Astrocyte (in vitro differentiated cells and primary cell): ENCODE data around the gene RPL5.

Source experiments
- EZH2 ChIP-seq: IDR thresholded peaks from 2 replicates; pipeline ENCODE4 v1.6.1; 2012; ENCODE audit warnings: mild to moderate bottlenecking, low read length, inconsistent platforms; ENCODE audit not compliant: insufficient read depth
- TF ChIP-seq, protein P1 (sequence below): IDR thresholded peaks from 2 replicates; pipeline ENCODE4 v1.5.1; 2011; ENCODE audit warnings: low read depth, mild to moderate bottlenecking, inconsistent platforms, low read length, moderate library complexity; ENCODE audit not compliant: insufficient read depth

- TF ChIP-seq, protein P1, sequence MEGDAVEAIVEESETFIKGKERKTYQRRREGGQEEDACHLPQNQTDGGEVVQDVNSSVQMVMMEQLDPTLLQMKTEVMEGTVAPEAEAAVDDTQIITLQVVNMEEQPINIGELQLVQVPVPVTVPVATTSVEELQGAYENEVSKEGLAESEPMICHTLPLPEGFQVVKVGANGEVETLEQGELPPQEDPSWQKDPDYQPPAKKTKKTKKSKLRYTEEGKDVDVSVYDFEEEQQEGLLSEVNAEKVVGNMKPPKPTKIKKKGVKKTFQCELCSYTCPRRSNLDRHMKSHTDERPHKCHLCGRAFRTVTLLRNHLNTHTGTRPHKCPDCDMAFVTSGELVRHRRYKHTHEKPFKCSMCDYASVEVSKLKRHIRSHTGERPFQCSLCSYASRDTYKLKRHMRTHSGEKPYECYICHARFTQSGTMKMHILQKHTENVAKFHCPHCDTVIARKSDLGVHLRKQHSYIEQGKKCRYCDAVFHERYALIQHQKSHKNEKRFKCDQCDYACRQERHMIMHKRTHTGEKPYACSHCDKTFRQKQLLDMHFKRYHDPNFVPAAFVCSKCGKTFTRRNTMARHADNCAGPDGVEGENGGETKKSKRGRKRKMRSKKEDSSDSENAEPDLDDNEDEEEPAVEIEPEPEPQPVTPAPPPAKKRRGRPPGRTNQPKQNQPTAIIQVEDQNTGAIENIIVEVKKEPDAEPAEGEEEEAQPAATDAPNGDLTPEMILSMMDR = no peak
- no peak for TF ChIP-seq EZH2
These were observed 11.2 kb downstream of the RPL5 start for GRCh38 chr1:92843046-92843423.
